ENCODE measurements around the gene STX1A.

GRCh38 chr7:73737491-73738219, 18.2 kb upstream of the STX1A start:
- TF ChIP-seq SP1 (IDR thresholded peaks at IDR 0.05) (no peak), SP1 (CRISPR knock-in tag; IDR thresholded peaks at IDR 0.05) (no peak), POLR2A (IDR thresholded peaks at IDR 0.05; ENCODE audit: insufficient read depth in 1 of 2, low read depth in 2 of 2, low read length in 2 of 2) (no peak), CERS6 (CRISPR knock-in tag; IDR thresholded peaks at IDR 0.05) (no peak), RAD51 (IDR thresholded peaks at IDR 0.05; ENCODE audit: borderline replicate concordance) (no peak), TFE3 (CRISPR knock-in tag; IDR thresholded peaks at IDR 0.05) (no peak), MYC (CRISPR knock-in tag; IDR thresholded peaks at IDR 0.05; ENCODE audit: borderline replicate concordance) (no peak), SMARCC2 (IDR thresholded peaks at IDR 0.05) (no peak), ZFYVE20 (CRISPR knock-in tag; IDR thresholded peaks at IDR 0.05; ENCODE audit: borderline replicate concordance, low read depth) (no peak), JUND (CRISPR knock-in tag; IDR thresholded peaks at IDR 0.05) (no peak), YEATS4 (CRISPR knock-in tag; IDR thresholded peaks at IDR 0.05; ENCODE audit: borderline replicate concordance) (no peak), SP2 (CRISPR knock-in tag; IDR thresholded peaks at IDR 0.05) (no peak), SIN3A (IDR thresholded peaks at IDR 0.05; ENCODE audit: borderline replicate concordance, low read depth, low read length) (no peak), KDM5B (CRISPR knock-in tag; IDR thresholded peaks at IDR 0.05; ENCODE audit: borderline replicate concordance) (no peak)
